ENCODE data around the gene CNP. TPM values are rescaled to one million over a fixed set of nuclear protein-coding genes. Genes with fewer than 3 reads are reported as not detected.

Gene CNP
- total RNA-seq, 1 donor: 94.6 TPM

DNA sequence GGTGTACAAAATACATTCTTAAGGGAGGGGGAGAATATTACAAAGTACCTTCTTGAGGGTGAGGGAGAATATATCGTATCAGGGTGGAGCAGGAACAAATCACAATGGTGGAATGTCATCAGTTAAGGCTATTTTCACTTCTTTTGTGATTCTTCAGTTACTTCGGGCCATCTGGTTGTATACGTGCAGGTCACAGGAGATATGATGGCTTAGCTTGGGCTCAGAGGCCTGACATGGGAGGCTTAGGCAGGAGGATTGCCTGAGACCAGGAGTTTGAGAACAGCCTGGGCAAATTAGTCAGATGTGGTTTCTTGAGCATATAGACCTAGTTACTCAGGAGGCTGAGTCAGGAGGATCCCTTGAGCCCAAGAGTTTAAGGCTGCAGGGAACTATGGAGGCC lies 23.1 kb upstream of the CNP start:
- H3K4me3 ChIP-seq (ENCODE audit: low read depth, low read length): no peak overlapping the region
- no peak for DNase-seq (ENCODE audit: low read depth)
- TF ChIP-seq CTCF (IDR thresholded peaks at IDR 0.05; ENCODE audit: insufficient read depth, low read depth, low read length): no peak

GRCh38 chr17:41944943-41945342 lies 21.7 kb upstream of the CNP start:
- no peak for TF ChIP-seq CTCF (IDR thresholded peaks at IDR 0.05; ENCODE audit: insufficient read depth, low read depth, low read length)
- DNase-seq (ENCODE audit: low read depth): no peak
- H3K4me3 ChIP-seq (ENCODE audit: low read depth, low read length): no peak overlapping the region

DNA sequence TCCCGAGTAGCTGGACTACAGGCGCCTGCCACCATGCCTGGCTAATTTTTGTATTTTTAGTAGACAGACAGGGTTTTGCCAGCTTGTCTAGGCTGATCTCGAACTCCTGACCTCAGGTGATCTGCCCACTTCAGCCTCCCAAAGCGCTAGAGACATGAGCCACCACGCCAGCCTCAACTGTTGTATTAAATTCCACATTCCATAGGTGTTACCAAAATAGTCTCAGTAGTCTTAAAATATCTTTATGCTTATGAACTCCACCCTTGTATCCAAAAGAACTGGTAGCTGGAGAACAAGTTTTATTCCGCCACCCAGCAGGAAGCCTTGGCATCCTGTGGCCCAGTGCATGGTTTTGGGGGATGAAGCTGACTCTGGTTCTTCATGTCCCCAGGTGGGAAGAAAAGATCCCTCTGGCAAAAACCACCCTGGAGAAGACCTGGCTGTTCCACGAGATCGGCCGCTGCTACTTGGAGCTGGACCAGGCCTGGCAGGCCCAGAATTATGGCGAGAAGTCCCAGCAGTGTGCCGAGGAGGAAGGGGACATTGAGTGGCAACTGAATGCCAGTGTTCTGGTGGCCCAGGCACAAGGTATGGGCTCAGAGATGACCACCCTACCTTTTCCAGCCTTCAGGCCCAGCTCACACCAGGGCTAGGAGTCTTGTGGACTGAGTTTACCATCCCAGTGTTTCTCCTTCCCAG lies 17.7 kb upstream of the CNP start:
- no peak for DNase-seq (ENCODE audit: low read depth)
- H3K4me3 ChIP-seq (ENCODE audit: low read depth, low read length): no peak overlapping the region
- no peak for TF ChIP-seq CTCF (IDR thresholded peaks at IDR 0.05; ENCODE audit: insufficient read depth, low read depth, low read length)

DNA sequence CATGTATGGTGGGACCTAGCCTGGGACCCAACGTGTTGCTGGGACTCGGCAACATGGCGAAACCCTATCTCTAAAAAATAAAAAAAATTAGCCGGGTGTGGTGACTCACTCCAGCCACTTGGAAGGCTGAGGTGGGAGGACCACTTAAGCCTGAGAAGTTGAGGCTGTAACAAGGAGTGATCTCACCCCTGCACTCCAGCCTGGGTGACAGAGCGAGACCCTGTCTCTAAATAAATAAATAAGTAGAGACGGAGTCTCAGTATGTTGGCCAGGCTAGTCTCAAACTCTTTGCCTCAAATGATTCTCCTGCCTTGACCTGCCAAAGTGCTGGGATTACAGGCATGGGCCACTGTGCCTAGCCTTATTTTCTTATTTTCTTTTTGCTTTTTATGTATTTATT lies 10.1 kb upstream of the CNP start:
- no peak for TF ChIP-seq CTCF (IDR thresholded peaks at IDR 0.05; ENCODE audit: insufficient read depth, low read depth, low read length)
- H3K4me3 ChIP-seq (ENCODE audit: low read depth, low read length): no peak overlapping the region
- no peak for DNase-seq (ENCODE audit: low read depth)

DNA sequence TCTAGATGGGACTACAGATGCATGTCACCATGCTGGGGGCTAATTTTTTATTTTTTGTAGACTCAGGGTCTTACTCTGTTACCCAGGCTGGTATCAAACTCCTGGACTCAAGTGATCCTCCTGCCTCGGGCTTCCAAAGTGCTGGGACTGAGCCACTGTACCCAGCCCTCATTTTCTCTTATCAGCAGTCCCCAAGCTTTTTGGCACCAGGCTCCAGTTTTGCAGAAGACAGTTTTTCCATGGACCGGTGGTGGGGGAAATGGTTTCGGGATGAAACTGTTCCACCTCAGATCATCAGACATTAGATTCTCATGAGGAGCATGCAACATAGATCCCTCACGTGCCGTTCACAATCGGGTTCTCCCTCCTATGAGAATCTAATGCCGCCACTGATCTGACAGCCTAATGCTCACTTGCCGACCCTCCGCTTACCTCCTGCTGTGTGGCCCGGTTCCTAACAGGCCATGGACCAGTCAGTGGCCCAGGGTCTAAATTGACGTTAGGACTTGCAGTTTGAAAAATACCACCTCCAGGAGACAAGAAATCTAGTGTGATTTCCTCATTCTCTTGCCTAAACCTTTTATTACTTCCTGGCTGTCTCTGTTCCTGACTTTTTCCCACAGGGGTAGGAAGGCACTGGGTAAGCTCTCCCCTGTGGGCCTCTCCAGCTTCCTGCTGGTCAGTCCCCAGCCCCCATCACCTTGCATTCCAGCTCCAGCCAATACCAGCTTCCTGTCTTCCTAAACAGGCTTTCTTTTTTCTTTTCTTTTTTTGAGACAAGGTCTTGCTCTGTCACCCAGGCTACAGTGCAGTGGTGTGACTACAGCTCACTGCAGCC lies 9.3 kb upstream of the CNP start:
- no peak for TF ChIP-seq CTCF (IDR thresholded peaks at IDR 0.05; ENCODE audit: insufficient read depth, low read depth, low read length)
- H3K4me3 ChIP-seq (ENCODE audit: low read depth, low read length): no peak overlapping the region
- peak; percentile 82 for DNase-seq (ENCODE audit: low read depth)

DNA sequence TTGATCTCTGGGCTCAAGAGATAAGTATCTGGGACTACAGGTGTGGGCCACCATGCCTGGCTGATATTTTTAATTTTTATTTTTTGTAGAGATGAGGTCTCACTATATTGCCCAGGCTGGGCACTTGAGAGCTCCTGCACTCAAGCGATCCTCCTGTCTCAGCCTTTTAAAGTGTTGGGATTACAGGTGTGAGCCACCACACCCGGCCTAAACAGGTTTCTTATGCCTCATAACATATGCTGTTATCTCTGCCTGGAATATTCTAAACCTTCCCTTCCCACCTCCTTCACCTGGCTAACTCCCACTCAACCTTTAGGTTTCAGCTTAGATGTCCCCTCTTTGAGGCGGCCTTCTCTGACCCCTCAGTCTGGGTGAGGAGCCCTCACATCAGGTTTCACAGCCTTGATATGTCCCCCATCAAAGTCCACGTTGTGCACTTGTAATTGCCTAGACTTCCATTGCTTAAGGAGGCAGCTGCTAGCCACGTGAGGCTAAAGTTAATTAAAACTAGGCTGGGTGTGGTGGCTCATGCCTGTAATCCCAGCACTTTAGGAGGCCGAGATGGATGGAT lies 8.6 kb upstream of the CNP start:
- TF ChIP-seq CTCF (IDR thresholded peaks at IDR 0.05; ENCODE audit: insufficient read depth, low read depth, low read length): no peak
- DNase-seq (ENCODE audit: low read depth): no peak
- no peak overlapping the region for H3K4me3 ChIP-seq (ENCODE audit: low read depth, low read length)

Data from fibroblast of villous mesenchyme (primary cell).